GM12878 (cell line): Measurements from ENCODE around the gene ANAPC5. TPM values are rescaled to one million over a fixed set of nuclear protein-coding genes. Genes with fewer than 3 reads are reported as not detected.

Source experiments
- ATAC-seq: fragments of 200-7000 bp; cut with Tn5 transposase; 3 replicates; pipeline ENCODE4 v1.9.1; 2020; ENCODE audit warnings: mild to moderate bottlenecking, moderate library complexity
- BruUV-seq: library from RNA; stranded (reverse); fragments of 400-500 nt; replicated peaks from 2 replicates; lab custom pipeline; 2021; lab: Mats Ljungman, UMichigan
- CTCF ChIA-PET: fragments of 300-600 bp; sonication (Branson Sonifier 250); formaldehyde crosslinking; extraction: SDS; loops from one replicate; lab custom pipeline; 2021; ENCODE audit warnings: inconsistent platforms; lab: Yijun Ruan, JAX
- POLR2A ChIA-PET: fragments of 350-600 bp; formaldehyde crosslinking; extraction: SDS; loops from one replicate; lab custom pipeline; 2021; ENCODE audit warnings: inconsistent platforms; lab: Charles Lee
- RAD21 ChIA-PET: fragments of 300-600 bp; sonication (Branson Sonifier 250); formaldehyde crosslinking; loops from one replicate; lab custom pipeline; 2023; ENCODE audit warnings: antibody characterized with exemption; ENCODE audit not compliant: unreplicated experiment; lab: Charles Lee
- SMC1A ChIA-PET: fragments of 300-600 bp; sonication (Branson Sonifier 250); formaldehyde crosslinking; loops from one replicate; lab custom pipeline; 2023; ENCODE audit not compliant: unreplicated experiment, uncharacterized antibody; lab: Charles Lee
- DNase-seq: peaks from one replicate; pipeline ENCODE4 v3.0.0-alpha.2; 2011; ENCODE audit warnings: low read depth, low spot score
- FAIRE-seq: peaks from 3 replicates; lab custom pipeline; 2011; peaks lifted over from hg19 to GRCh38; lab: Jason Lieb, UNC
- H2AFZ ChIP-seq: 2 replicates; pipeline ENCODE4 v1.6.0; 2011; ENCODE audit warnings: low read depth, low read length, control low read depth; ENCODE audit not compliant: control insufficient read depth
- H3K27ac ChIP-seq: 2 replicates; pipeline ENCODE4 v1.5.1; 2011; ENCODE audit warnings: control low read depth; ENCODE audit not compliant: control insufficient read depth, insufficient read depth
- H3K27me3 ChIP-seq, 2 experiments: replicated peaks in 1 of 2; 2 replicates each; pipeline versions ENCODE4 v1.6.0 to v1.6.1; 2011; ENCODE audit warnings: low read length in 1 of 2; ENCODE audit not compliant: control insufficient read depth in 2 of 2, insufficient read depth in 2 of 2
- H3K36me3 ChIP-seq, 2 experiments: 2 replicates each; pipeline ENCODE4 v1.5.1; 2011; ENCODE audit warnings: low read length in 1 of 2; ENCODE audit not compliant: control insufficient read depth in 2 of 2, insufficient read depth in 2 of 2
- H3K4me1 ChIP-seq: 2 replicates; pipeline ENCODE4 v1.6.1; 2011; ENCODE audit warnings: mild to moderate bottlenecking, low read length, moderate library complexity, mixed read lengths; ENCODE audit not compliant: control insufficient read depth, insufficient read depth
- H3K4me2 ChIP-seq: 2 replicates; pipeline ENCODE4 v1.6.0; 2011; ENCODE audit warnings: control low read depth; ENCODE audit not compliant: control insufficient read depth, insufficient read depth
- H3K4me3 ChIP-seq: fragments of 200-600 bp; sonication (generic); 2 replicates; pipeline ENCODE4 v1.5.1; 2016
- H3K79me2 ChIP-seq: 2 replicates; pipeline ENCODE4 v1.6.0; 2011; ENCODE audit warnings: low read length; ENCODE audit not compliant: control insufficient read depth, insufficient read depth
- H3K9ac ChIP-seq: 2 replicates; pipeline ENCODE4 v1.8.0; 2011; ENCODE audit warnings: low read length, control low read depth, mixed read lengths; ENCODE audit not compliant: control insufficient read depth, insufficient read depth
- H3K9me3 ChIP-seq: replicated peaks from 3 replicates; pipeline ENCODE4 v1.5.1; 2011; ENCODE audit warnings: mild to moderate bottlenecking, low read length; ENCODE audit not compliant: control insufficient read depth, insufficient read depth
- H4K20me1 ChIP-seq: 2 replicates; pipeline ENCODE4 v1.6.0; 2011; ENCODE audit not compliant: control insufficient read depth, insufficient read depth
- ASH2L ChIP-seq: fragments of 300-600, 200-600 bp; sonication (generic); IDR thresholded peaks from 2 replicates; pipeline ENCODE4 v1.6.1; 2017; ENCODE audit warnings: low read depth, mild to moderate bottlenecking, borderline replicate concordance
- CREB1 ChIP-seq: IDR thresholded peaks from 2 replicates; pipeline ENCODE4 v1.6.1; 2012; ENCODE audit warnings: low read depth, mild to moderate bottlenecking, inconsistent platforms
- ETV6 ChIP-seq, 2 experiments: fragments of 450-650 bp in 1 of 2; IDR thresholded peaks in 1 of 2; conservative IDR thresholded peaks in 1 of 2; 2 replicates each; pipeline ENCODE4 v1.6.1; 2014; ENCODE audit warnings: antibody characterized with exemption in 1 of 2, borderline replicate concordance in 1 of 2, low read depth in 1 of 2, mild to moderate bottlenecking in 1 of 2, moderate library complexity in 1 of 2
- FOS ChIP-seq: IDR thresholded peaks from 3 replicates; pipeline ENCODE4 v1.6.1; 2011; ENCODE audit warnings: borderline replicate concordance; ENCODE audit not compliant: insufficient read length; ENCODE audit errors: extremely low read depth
- GABPA ChIP-seq: IDR thresholded peaks from 2 replicates; pipeline ENCODE4 v1.6.1; 2014; ENCODE audit warnings: antibody characterized with exemption, low read depth, mild to moderate bottlenecking, inconsistent platforms
- HDAC6 ChIP-seq: fragments of 200-600 bp; sonication (generic); IDR thresholded peaks from one replicate; pipeline ENCODE4 v1.8.0; 2017; ENCODE audit warnings: antibody characterized with exemption; ENCODE audit not compliant: unreplicated experiment
- HDGF ChIP-seq: fragments of 450-650 bp; IDR thresholded peaks from 2 replicates; pipeline ENCODE4 v1.6.1; 2016; ENCODE audit warnings: antibody characterized with exemption
- HSF1 ChIP-seq: fragments of 150-350 bp; IDR thresholded peaks from 2 replicates; pipeline ENCODE4 v1.6.1; 2014; ENCODE audit warnings: mild to moderate bottlenecking, low read depth, low read length
- IKZF1 ChIP-seq: fragments of 450-650 bp; conservative IDR thresholded peaks from 2 replicates; pipeline ENCODE4 v1.6.1; 2017; ENCODE audit warnings: antibody characterized with exemption, mild to moderate bottlenecking
- IRF4 ChIP-seq: IDR thresholded peaks from 2 replicates; pipeline ENCODE4 v1.6.1; 2011; ENCODE audit warnings: low read depth, low read length
- SKIL ChIP-seq: fragments of 450-650 bp; IDR thresholded peaks from 2 replicates; pipeline ENCODE4 v1.6.1; 2017; ENCODE audit warnings: mild to moderate bottlenecking, low read depth, inconsistent platforms; ENCODE audit not compliant: poor library complexity, severe bottlenecking
- SMARCA5 ChIP-seq: fragments of 450-650 bp; IDR thresholded peaks from 2 replicates; pipeline ENCODE4 v1.6.1; 2017; ENCODE audit warnings: mild to moderate bottlenecking
- SP1 ChIP-seq: IDR thresholded peaks from one replicate; pipeline ENCODE4 v1.6.1; 2011; ENCODE audit warnings: low read depth, low read length
- SRF ChIP-seq, 2 experiments: IDR thresholded peaks; 2 replicates each; pipeline ENCODE4 v1.6.1; 2011; ENCODE audit warnings: low read depth in 2 of 2, low read length in 2 of 2, mild to moderate bottlenecking in 1 of 2, moderate library complexity in 1 of 2
- WRNIP1 ChIP-seq: IDR thresholded peaks from 2 replicates; pipeline ENCODE4 v1.6.1; 2011; ENCODE audit warnings: low read depth, low read length, improper control_type of control experiment, borderline replicate concordance
- ZNF217 ChIP-seq: fragments of 450-650 bp; IDR thresholded peaks from 2 replicates; pipeline ENCODE4 v1.6.1; 2017; ENCODE audit warnings: antibody characterized with exemption, mild to moderate bottlenecking
- WGBS: methylation state at CpG from one replicate; pipeline ENCODE4 v1.1.6; 2016; ENCODE audit warnings: low lambda C conversion rate; ENCODE audit not compliant: insufficient replicate concordance, insufficient coverage; ENCODE audit errors: missing lambda C conversion rate; 5-methylcytosine and 5-hydroxymethylcytosine counted together
- in situ Hi-C: fragments of 300-500 bp; cut with MboI; formaldehyde crosslinking; loops from 9 replicates; pipeline ENCODE4 v1.14.3; 2018; ENCODE audit warnings: mixed read lengths
- intact Hi-C: fragments of 100-400 bp; cut with micrococcal nuclease; formaldehyde crosslinking; loops from one replicate; pipeline ENCODE4 v1.14.2; 2022; ENCODE audit not compliant: unreplicated experiment
- polyA plus RNA-seq, 11 experiments: library from polyadenylated mRNA; depleted of rRNA in 4 of 11; unstranded in 6 of 11; stranded (reverse) in 5 of 11; fragments of >200 nt; fragmentation: Nextera tagmentation in 4 of 11; fragmentation: Illumina TruSeq in 1 of 11; extraction: Ambion mirVana in 4 of 11; extraction: Trizol in 1 of 11; gene quantifications; 1 replicate in 1 of 11; 2 replicates in 10 of 11; pipeline versions ENCODE4 v1.2.1 to v1.2.3, GENCODE V29; 2011 to 2016; ENCODE audit warnings: inconsistent platforms in 2 of 11, missing spikeins in 2 of 11, low read depth in 1 of 11
- total RNA-seq, 4 experiments: library from RNA; depleted of rRNA in 3 of 4; stranded (reverse); fragments of >200 nt in 3 of 4; fragmentation: Illumina TruSeq in 1 of 4; extraction: Trizol in 1 of 4; gene quantifications; 2 replicates each; pipeline versions ENCODE4 v1.2.1 to v1.2.3, GENCODE V29; 2013 to 2021

ANAPC5 gene
- total and polyA plus RNA-seq, 10 of the 15 experiments (the other 5 are each of a cell fraction or from before 2014, with no cell fraction given), result 102 to 227 (median 166) TPM

- 24% methylated on average over 10 of the region's 10 CpGs for WGBS
- no peaks in the 10 kb centered on the region; the same call in 2 of the 3 replicates for H3K9me3 ChIP-seq
- ATAC-seq (peak; percentile 91), FAIRE-seq (peak; percentile 88), DNase-seq (peak; percentile 53)
- H4K20me1 ChIP-seq, result no peaks in the 10 kb centered on the region
- H3K36me3 ChIP-seq, result no peaks in the 10 kb centered on the region
- ChIA-PET POLR2A (interaction anchor here (0.6 to 1.7 kb wide), 3 partner anchors 9 to 225 kb away, joined by 3 to 19 read pairs (median 3); partner anchors contain the start of genes ANAPC5 and RNF34), SMC1A (interaction anchor here (0.7 to 2.4 kb wide), 8 partner anchors 10 to 332 kb away, joined by 3 to 17 read pairs (median 4); no protein-coding TSS in a partner anchor), RAD21 (interaction anchor here (1.0 to 1.8 kb wide), 4 partner anchors 10 to 41 kb away, joined by 3 to 7 read pairs (median 4); partner anchors contain the start of gene ANAPC5), CTCF (interaction anchor here (1.0 to 1.7 kb wide), 8 partner anchors 9 to 419 kb away, joined by 3 to 6 read pairs (median 4); partner anchors contain the start of gene RNF34)
- H3K9ac ChIP-seq, result peak overlapping the region; percentile 58
- peak overlapping the region; percentile 32; the same call in 1 of the 2 replicates for H3K4me3 ChIP-seq
- H3K4me2 ChIP-seq, result peak overlapping the region; percentile 95
- H3K27ac ChIP-seq, result peak overlapping the region; percentile 72
- no TSS peak for BruUV-seq
- intact Hi-C loops (no loop called here), in situ Hi-C loops (no loop called here)
- H3K79me2 ChIP-seq, result no peaks in the 10 kb centered on the region
- peaks cover 7% of the 10 kb centered on the region for H3K4me1 ChIP-seq
- peak overlapping the region; percentile 94 for H2AFZ ChIP-seq
- H3K27me3 ChIP-seq, result no peaks in the 10 kb centered on the region
- TF ChIP-seq SMARCA5, result no peak
- no peak for TF ChIP-seq ASH2L
- no peak for TF ChIP-seq SKIL
- no peak for TF ChIP-seq HDAC6
- no peak for TF ChIP-seq SP1
- no peak for TF ChIP-seq HSF1
- 0 out of 2 replicates have a peak, but pooled peaks have one; percentile 29 for TF ChIP-seq IKZF1
- TF ChIP-seq FOS, result no peak
- 0 out of 2 replicates have a peak, but pooled peaks have one; percentile 39 for TF ChIP-seq GABPA
- 0 out of 2 replicates have a peak, but pooled peaks have one; percentile 51 for TF ChIP-seq HDGF
- TF ChIP-seq IRF4, result 0 out of 2 replicates have a peak, but pooled peaks have one; percentile 37
- TF ChIP-seq WRNIP1, result no peak
- no peak for TF ChIP-seq SRF (IDR thresholded peaks at IDR 0.05; ENCODE audit: low read depth in 2 of 2, low read length in 2 of 2)
- peak; percentile 81 for TF ChIP-seq CREB1
- no peak for TF ChIP-seq ETV6 (conservative IDR thresholded peaks at IDR 0.05 in 1 of 2, IDR thresholded peaks at IDR 0.05 in 1 of 2; ENCODE audit: borderline replicate concordance in 1 of 2, low read depth in 1 of 2)
- TF ChIP-seq ZNF217, result peak; percentile 47; the same call in 1 of the 2 replicates
Observed at GRCh38 chr12:121391619-121392324, 39.6 kb upstream of the ANAPC5 start.
